NOMO-1 treated with dmso at 0.1 percent for 144 hours (cell line): ENCODE results near the gene GID4.
A peak's percentile ranks its signal among the peaks of the same experiment; 100 is the strongest.

Experiments used
- DNase-seq: peaks from one replicate; lab custom pipeline; 2025; ENCODE audit not compliant: unreplicated experiment; lab: John Stamatoyannopoulos, UW

GID4 gene

GRCh38 chr17:18042983-18043382 lies 3.8 kb downstream of the GID4 start:
- no peak for DNase-seq

GRCh38 chr17:18043491-18043890 lies 4.3 kb downstream of the GID4 start:
- no peak for DNase-seq

GRCh38 chr17:18044609-18045008 lies 5.4 kb downstream of the GID4 start:
- no peak for DNase-seq

- DNase-seq: no peak
Measured at GRCh38 chr17:18045691-18046350, 6.6 kb downstream of the GID4 start.

- DNase-seq: no peak
Measured at GRCh38 chr17:18055597-18055996, 16.4 kb downstream of the GID4 start.

GRCh38 chr17:18056214-18056613 lies 17.0 kb downstream of the GID4 start:
- DNase-seq: no peak

- no peak for DNase-seq
Measured at GRCh38 chr17:18059283-18059682, 20.1 kb downstream of the GID4 start.

- DNase-seq: no peak
Measured at GRCh38 chr17:18064053-18064452, 24.8 kb downstream of the GID4 start.

- no peak for DNase-seq
Measured at GRCh38 chr17:18065546-18065945, 26.3 kb downstream of the GID4 start.

- no peak for DNase-seq
Measured at GRCh38 chr17:18066866-18067265, 27.7 kb downstream of the GID4 start.

- no peak for DNase-seq
Measured at GRCh38 chr17:18069101-18069500, 29.9 kb downstream of the GID4 start.

- no peak for DNase-seq
Measured at GRCh38 chr17:18070861-18071340, 31.7 kb downstream of the GID4 start.

GRCh38 chr17:18071751-18072150 lies 32.5 kb downstream of the GID4 start:
- DNase-seq: no peak

- DNase-seq: no peak
Measured at GRCh38 chr17:18074566-18075272, 35.5 kb downstream of the GID4 start.

GRCh38 chr17:18076936-18077335 lies 37.7 kb downstream of the GID4 start:
- DNase-seq: no peak

- no peak for DNase-seq
Measured at GRCh38 chr17:18079543-18079942, 40.3 kb downstream of the GID4 start.

GRCh38 chr17:18084256-18084655 lies 45.0 kb downstream of the GID4 start:
- DNase-seq: no peak

- DNase-seq: peak; percentile 72
Measured at GRCh38 chr17:18087610-18088491, 48.6 kb downstream of the GID4 start, which contains the start of gene DRG2. Gene DRG2 (plus strand): TSS chr17:18087948. CDS start chr17:18088024, 76 bp downstream.

GRCh38 chr17:18089613-18090012 lies 50.4 kb downstream of the GID4 start:
- DNase-seq: no peak

GRCh38 chr17:18093616-18094408 lies 54.6 kb downstream of the GID4 start:
- DNase-seq: no peak

- no peak for DNase-seq
Measured at GRCh38 chr17:18094409-18094807, 55.2 kb downstream of the GID4 start.
